Dedifferentiated amniotic fluid mesenchymal stem cell (primary cell): Measurements from ENCODE around the gene RAB17.

Experiments
- DNase-seq: peaks from one replicate; pipeline ENCODE4 v3.0.0-alpha.2; 2016; ENCODE audit errors: extremely low spot score

RAB17 gene

DNA sequence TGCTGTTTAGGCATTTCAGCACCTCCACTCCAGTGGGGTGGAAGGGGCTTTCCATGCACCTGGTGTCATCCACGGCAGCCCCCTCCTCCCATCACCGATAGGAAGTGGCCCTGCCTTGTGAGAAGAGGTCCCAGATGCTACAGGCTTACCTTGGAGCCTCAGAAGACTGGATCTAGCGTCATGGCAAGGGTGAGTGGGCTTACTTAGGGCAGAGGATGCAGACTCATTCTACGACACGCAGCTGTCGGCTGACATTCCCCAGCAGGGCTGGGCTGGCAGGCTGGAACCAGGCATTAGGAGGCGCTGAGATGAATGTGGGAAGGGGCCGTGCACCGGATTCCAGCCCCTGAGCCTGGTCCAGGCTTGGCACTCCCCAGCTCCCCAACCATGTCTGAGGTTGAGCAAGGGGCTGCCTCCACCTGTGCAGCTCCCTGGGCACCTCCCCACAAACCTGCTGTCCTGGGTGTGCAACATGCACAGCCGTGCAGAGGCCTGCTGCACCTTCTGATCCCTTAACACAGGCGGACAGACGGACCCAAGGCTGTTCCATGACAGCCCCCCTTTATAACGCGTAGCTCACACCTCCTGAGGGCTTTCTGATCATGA, 25.9 kb downstream of the RAB17 start:
- DNase-seq: no peak

DNA sequence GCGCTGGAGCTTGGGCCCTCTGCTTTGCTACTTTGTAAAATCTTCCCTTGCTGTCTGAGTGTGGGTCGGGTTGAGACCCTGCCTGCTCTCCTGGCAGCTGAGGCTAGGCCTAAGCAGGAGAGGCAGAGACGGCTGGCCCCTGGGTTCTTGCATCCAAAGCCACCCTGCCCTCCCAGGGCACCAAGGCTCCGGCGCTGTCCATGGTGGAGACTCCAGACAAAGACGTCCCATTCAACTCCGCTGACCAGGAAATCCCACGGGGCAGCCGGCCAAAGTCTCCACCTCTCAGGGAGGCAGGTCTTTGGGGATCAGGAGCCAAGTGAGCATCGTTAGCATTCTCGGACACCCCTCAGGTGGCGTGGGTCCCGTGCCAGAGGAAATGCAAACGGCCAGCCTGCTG, 26.7 kb downstream of the RAB17 start:
- no peak for DNase-seq

DNA sequence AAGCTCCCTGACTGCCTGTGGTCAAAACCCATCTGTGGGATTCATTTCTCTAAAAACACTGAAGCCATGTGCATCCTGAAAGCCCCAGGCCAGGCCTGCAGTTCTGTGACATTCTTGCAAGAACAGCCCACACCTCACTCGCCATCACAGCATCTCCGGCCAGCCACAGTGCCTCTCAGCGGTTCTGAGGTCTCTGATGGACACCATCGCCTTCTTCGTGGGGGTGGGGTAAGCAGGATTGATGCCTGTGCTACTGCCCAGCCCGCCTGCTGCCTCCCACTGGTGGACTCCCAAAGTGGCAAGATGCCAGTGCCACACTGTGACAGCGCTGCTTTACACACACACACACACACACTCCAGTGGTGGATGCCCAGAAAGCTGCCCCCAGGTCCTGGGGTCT, 29.3 kb downstream of the RAB17 start:
- no peak for DNase-seq

DNA sequence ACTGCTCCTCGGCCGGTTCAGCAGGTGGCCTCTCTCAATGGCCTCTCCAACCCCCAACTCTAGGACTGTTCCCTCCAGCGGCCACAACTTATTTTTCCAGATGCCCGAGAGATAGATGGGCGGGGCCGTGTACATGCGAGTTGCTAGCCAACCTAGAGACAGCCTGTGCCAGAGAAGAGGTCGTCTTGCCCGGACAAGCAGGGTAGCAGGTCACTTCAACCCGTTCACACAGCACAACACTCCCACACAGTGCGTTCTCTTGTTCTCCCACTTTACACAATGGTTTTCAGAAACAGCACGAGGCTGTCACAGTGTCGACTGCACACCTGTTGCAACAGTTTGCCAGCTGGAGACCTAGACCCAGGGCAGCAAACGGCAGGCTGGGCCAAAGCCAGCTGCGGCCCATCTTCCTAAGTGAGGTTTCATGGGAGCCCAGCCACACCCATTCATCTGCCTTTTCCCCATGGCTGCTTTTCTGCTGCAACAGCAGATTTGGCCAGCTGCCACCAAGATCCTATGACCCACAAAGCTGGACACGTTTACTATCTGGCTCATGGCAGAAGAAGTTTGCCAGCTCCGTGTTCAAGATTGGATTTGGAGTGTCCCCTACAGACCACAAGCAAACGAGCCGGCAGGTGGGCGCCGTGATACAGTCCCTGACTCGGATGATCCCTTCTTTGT, 31.4 kb downstream of the RAB17 start:
- DNase-seq: no peak

DNA sequence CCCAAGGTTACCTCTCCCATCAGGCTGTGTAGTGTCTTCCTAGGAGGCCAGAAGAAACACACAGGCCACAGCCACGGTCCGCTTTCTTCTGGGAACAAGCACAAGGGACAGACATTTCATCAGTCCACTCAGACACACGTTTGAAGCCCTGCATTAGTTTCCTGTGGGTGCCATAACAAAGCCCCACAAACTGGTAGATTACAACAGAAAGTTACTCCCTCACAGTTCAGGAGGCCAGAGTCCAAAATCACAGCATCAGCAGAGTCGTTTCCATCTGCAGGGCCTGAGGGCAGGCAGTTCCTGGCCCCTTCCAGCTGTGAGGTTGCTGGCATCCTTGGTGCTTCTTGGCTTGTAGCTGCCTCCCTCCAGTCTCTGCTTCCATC, 32.9 kb downstream of the RAB17 start:
- no peak for DNase-seq

DNA sequence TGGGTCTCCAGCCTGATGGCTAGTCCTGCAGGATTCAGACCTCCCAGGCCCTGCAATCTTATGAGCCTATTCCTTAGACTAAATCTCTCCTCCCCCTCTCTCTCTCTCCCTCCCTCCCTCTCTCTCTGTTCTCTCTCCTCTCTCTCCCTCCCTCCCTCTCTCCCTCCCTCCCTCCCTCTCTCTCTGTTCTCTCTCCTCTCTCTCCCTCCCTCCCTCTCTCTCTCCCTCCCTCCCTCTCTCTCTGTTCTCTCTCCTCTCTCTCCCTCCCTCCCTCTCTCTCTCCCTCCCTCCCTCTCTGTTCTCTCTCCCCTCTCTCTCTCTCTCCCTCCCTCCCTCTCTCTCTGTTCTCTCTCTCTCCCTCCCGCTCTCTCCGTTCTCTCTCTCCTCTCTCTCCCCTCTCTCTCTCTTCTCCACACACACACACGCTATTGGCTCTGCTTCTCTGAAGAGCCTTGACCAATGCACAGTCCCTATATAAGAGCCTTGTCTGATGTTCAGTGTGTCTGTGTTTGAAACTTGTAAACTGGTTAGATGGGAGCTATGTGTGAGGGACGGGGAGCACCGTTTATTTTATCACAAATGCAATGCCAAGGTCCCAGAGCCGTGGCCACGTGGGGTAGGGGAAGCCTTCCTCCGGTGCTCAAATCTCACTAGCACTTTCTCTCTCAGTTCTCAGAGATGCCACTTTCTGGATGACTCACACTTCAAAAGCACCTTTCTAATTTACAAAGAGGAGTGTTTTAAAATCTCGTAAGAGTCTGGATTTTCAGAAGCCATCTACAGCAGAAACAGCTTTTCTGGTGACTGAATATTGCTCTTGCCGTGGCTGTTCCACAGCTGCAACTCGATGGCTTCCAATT, 33.5 kb downstream of the RAB17 start:
- no peak for DNase-seq

DNA sequence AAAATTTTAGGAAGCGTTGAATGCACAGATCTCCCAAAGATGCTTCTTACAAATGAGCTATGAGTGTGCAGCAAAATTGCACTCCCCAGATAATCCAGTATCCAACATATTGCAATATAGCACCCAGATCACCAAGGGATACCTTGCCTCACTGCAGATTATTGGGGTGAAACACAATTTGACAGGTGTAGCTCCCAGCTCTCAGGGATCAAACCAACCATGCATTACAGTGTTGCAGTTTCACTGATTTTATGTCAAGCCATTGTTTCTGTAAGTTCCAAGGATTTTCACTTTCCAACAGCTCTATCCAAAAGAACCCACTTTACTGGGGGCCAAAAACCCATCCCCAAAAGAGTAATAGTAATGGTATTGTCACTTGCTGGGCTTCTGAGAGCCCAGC, 35.0 kb downstream of the RAB17 start:
- no peak for DNase-seq

DNA sequence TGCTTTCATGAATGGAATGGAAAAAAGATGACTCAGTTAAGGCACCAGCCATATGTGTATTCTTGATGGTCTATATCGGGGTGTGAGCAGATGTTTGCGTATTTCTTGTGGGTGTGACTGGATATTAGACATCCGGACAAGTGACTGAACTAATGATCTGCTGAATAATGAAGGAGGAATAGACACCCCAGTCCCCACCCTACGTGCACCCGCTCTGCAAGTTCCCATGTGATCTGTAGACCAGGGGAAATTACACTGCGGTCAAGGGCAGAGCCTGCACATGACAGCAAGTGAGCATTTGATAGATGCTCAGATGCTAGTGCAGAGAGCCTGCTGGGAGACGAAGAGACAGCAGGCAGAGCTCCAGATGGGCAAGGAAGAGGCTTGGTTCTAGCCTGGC, 36.6 kb downstream of the RAB17 start:
- no peak for DNase-seq

DNA sequence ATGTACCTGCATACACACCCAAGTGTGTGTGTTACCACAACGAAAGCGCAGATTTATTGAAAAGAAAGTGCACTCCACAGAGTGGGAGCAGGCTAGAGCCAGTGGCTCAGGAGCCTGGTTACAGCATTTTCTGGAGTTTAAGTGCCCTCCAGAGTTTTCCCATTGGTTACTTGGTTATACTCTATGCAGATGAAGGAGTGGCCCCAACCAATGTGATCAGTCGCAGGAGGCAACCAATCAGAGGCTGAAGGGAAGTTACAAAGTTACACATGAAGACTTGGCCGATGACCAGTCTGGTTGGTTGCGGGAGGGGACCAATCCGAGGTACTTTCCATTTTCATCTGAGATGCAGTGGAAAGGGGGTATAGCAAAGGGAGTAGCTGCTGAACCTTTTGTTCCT, 37.6 kb downstream of the RAB17 start:
- no peak for DNase-seq

DNA sequence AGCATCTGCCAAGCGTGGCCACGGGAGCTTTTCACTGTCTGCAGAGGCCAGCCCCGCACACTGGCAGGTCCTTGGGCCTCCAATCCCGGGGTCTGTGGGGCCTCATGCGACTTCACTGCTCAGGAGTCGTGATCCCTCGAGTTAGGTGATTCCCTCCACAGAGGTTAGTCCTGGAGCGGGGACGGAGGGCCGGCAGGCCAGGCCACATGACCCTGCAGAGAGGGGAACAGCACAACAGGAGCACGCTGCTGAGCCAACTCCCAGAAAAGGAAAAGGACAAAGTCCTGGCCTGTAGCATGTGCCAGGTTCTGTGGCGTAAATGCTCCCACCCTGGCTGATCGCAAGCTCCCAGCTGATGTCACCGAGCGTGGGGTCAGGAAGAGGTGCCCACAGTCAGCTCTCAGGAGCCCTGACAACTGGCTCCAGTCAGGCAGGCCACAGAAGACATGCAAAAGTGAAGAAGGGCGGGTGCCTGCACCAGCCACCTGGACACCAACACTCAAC, 39.4 kb downstream of the RAB17 start:
- DNase-seq: no peak

DNA sequence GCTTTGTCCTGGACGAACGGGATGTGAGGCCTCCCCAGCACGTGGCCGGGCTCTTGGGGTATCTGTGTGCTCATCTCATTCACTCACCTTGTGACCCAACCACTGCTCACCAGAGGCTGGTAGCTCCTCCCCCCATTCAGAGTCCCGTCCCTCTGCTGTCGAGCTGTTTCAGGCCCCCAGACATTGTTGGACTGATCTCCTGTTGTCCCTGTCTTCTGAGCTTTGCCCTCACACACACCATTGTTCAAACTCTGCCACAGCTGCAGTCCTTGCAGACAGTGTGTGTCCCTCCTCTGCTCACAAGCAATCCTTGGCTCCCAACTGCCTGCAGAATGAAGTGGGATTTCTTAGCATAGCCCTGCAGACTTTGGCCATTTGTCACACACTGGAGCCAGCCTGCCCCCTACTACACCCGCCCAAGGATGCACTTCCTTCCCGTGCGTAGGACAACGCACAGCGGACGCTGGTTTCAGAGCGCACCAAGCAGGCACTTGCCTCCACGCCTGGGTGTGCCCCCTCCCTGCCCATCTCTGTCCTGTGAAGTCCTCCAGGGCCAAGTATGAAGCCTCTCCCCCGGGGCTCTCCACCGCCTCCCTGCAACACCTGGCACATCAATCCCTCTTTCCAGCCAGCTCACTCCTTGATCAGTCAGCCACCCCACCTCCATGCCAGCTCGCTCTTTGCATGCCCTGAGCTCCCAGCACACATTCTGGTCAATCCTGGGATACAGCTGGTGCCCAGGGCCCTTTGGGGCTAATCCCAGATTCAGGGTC, 40.7 kb downstream of the RAB17 start:
- DNase-seq: no peak

DNA sequence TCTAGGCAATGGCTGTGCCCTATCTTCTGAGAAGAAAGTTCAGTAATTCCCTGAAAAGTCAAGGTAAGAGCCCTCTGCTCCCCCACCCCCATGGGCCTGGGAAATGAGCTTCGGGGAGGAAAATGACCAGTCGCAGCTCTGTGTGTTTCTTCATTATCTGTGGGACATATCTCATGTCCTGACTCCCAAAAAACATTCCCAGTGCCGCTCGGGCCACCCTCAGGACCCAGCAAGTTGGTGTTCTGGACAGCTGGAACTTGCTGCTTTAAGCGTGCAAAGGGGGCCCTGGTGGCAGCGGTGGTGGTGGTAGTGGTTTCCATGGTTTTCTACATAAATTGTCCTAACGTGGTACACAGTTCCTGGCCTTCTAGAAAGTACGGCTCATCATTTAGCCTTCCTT, 41.3 kb downstream of the RAB17 start:
- DNase-seq: no peak

DNA sequence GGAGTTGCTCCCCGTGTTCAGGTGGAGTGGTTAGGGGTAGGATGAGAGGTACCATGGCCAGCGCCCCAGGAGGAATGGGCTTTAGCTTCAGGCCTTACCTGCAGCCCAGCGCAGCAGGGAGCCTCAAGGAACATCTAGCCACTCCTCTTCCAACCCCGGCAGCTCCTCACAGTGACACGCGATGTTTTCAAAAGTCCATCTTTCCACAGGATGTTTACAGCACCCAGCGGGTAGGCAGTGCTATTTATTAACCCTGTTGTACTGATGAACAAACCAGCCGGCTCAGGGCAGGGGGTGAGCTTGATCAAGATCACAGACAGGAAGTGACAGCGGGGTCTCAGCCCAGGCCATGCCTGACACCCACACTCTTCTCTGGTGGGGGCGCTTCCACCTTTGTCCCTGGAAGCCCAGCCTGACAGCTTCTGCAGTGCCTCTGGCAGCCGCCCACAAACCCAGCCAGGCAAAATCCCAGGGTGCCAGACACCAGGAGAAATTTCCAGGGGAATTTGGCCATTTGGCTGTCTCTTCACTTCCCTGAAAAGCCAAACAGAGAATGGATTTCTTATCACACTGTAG, 42.6 kb downstream of the RAB17 start:
- no peak for DNase-seq

DNA sequence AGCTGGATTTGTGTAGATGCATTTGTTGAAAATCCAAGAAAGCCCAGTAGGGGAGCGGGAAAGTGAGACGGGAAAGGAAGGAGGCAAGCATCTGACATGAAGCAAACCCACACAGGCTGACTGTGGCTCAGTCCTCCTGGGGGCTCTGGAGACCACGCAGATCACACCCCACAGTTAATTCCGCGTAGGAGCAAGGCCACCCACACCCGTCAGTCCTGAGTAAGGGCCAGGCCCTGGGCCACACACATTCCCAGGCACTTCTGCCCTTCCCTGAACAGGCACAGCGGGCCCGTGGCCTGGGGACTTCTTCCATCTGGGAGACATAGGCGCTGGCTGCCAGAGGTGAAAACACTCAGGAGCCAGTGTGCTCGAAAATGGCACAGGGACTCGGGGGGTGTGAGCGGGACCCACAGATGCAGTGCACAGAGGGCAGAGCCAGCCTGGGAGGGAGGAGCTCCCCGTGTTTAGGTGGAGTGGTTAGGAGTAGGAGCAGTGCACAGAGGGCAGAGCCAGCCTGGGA, 43.6 kb downstream of the RAB17 start:
- DNase-seq: no peak

DNA sequence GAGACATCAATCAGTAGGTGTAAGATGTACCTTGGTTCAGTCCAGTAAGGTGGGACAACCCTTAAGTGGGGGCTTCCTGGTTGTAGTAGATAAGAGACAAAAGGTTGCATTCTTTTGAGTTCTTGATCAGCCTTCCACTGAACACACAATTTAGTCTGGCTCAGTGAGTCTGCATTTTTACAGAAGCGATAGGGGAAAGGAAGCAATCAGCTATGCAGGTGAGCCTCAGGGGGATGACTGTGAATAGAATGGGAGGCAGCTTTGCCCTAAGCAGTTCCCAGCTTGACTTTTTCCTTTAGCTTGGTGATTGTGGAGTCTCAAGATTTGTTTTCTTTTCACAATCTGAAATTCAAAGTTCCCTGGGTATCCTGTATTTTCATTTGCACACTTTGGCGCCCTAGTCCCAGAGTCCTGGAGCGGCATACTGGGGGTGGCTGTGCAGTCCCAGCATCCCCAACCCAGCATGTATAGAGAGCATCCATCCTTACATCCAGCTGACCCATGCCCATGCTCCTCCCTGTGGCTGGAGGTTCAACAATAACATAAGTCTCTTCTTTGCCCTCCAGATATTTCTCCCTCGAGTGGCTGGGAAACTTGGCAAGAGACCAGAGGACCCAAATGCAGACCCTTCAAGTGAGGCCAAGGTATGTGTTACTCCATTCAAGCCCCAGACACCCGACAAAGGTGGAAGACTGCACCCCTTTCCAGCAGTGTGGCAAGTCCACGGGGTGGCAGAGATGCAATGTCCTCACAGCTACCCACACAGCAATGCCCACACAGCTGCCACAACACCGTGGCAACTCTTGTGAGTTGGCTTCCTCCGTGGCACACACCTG, 44.3 kb downstream of the RAB17 start:
- DNase-seq: no peak

DNA sequence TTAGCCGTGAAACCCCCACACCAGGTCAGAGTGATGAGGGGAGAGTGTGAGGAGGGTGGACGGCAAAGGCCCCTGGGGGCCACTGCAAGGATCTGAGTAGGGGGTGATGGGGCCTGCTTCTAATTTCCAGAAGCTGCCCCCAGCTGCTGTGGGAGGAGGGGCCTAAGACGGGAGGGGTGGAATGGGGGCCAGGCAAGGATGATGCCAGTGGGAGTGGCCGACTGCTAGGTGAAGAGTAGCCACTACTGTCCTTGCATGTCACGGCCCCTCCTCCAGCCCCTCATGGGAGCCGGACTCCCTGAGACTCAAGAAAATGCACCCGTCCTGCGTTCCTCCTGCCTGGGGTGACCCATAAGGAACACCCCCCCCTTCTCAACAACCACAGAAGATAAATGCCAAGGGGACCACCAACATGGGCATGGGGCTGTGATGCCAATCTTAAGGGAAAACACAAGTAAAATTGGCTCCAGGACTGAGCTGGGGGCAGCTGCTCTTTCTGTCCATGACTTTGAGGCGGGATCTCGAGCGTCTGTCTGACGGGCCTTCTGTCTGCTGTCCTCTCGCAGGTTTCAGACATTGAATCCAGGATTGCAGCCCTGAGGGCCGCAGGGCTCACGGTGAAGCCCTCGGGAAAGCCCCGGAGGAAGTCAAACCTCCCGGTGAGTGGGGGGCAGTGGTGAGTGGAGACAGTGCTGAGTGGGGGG, 48.4 kb downstream of the RAB17 start:
- no peak for DNase-seq

DNA sequence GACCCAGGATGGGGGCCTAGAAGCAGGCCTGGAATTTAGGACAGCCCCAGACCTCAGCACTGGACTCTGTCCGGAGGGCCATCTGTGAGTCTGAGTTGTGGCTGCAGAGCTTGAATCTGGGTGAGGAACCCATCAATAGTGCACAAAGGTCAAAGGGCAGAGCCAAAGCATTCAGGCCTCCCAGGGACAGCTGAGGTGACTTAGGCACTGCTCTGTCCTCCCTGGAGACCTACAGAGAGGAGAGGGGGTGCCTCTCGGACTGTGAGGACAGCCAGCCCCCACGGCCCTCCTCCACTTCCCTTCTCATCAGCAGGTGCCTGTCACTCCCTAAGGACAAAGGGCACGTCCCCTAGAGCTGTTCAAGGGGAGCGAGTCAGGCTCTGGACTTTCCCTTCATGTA, 49.3 kb downstream of the RAB17 start:
- no peak for DNase-seq

DNA sequence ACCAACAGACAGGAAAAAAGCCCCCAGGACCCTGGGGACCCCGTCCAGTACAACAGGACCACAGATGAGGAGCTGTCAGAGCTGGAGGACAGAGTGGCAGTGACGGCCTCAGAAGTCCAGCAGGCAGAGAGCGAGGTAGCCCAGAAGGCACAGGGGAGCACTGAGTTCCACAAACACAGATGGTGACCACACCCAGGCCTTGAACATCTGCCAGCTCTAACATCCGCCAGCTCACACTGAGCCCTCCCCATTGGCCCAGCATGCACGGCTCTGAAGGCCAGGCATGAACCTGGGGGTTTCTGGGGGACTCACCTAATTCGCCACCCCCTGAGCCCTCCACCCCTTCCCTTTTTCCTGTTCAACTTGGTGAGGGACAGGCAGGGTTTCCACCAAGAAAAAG, 49.7 kb downstream of the RAB17 start:
- DNase-seq: no peak

DNA sequence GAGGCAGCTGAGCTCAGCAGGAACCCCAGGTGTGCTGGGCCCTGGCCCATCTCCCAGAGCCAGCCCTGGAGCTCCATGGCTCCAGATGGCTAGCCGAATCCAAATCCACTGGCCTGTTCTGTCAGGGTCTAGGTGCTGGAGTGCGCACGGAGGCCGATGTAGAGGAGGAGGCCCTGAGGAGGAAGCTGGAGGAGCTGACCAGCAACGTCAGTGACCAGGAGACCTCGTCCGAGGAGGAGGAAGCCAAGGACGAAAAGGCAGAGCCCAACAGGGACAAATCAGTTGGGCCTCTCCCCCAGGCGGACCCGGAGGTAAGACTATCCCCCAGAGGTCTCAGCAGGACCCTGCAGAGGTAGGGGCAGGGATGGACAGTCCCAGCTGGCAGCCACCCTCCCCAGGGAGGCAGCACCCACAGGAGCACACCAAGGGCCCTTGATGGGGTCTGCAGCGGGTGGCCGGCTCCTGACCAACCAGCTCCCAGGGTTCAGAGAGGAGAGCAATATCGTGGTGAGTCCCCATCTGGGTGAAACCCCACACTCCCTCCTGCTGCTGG, 50.2 kb downstream of the RAB17 start:
- no peak for DNase-seq

DNA sequence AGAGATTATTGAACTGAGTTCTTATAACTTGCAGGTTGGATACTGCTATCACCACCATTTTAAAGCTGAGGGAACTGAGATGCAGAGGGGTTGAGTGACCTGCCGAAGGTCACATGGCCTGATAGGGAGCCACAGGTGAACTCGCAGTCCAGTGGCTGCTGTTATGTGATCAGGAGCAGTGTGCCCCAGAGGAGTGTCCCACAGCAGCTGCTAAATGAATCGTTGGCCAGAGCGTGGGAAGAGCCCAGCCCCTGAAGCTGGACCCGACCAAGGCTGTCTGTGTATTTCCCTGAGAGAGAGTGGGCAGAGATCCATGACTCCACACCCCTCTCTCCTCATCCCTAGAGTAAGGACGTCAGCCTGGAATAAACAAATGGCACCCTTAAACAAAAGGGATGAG, 50.9 kb downstream of the RAB17 start:
- DNase-seq: no peak
